SK-N-SH treated with all-trans-retinoic acid at 6 μM for 48 hours (cell line): Measurements from ENCODE around the gene LHFPL3.
"Not testable (repeated sequence)": the region's sequence is repeated elsewhere in the genome, so short reads cannot be mapped to it uniquely, and the experiment has no call there.

Source experiments
- ATAC-seq: fragments of 200-7000 bp; cut with Tn5 transposase; 3 replicates; pipeline ENCODE4 v1.9.1; 2020; ENCODE audit warnings: mild to moderate bottlenecking, moderate library complexity
- ARNTL ChIP-seq: fragments of 450-650 bp; formaldehyde crosslinking; IDR thresholded peaks from 2 replicates; pipeline ENCODE4 v1.5.0; 2020; ENCODE audit warnings: low read depth, mild to moderate bottlenecking, moderate library complexity, borderline replicate concordance
- BACH2 ChIP-seq: fragments of 250-450 bp; sonication (Bioruptor Pico); IDR thresholded peaks from 2 replicates; pipeline ENCODE4 v1.9.0; 2021; ENCODE audit warnings: mild to moderate bottlenecking, borderline replicate concordance
- CREB5 ChIP-seq: fragments of 250-450 bp; sonication (Bioruptor Pico); IDR thresholded peaks from 2 replicates; pipeline ENCODE4 v1.5.1; 2020; ENCODE audit warnings: low read depth, mild to moderate bottlenecking, moderate library complexity
- CSDC2 ChIP-seq: fragments of 250-450 bp; sonication (Bioruptor Pico); IDR thresholded peaks from 2 replicates; pipeline ENCODE4 v1.5.0; 2020; ENCODE audit warnings: mild to moderate bottlenecking, moderate library complexity
- CSRNP3 ChIP-seq: fragments of 250-450 bp; sonication (Bioruptor Pico); IDR thresholded peaks from 2 replicates; pipeline ENCODE4 v1.5.1; 2021; ENCODE audit warnings: mild to moderate bottlenecking, moderate library complexity
- ESRRG ChIP-seq: fragments of 250-450 bp; sonication (Bioruptor Pico); IDR thresholded peaks from 2 replicates; pipeline ENCODE4 v1.6.1; 2021; ENCODE audit warnings: mild to moderate bottlenecking
- ISL1 ChIP-seq: fragments of 250-450 bp; sonication (Bioruptor Pico); IDR thresholded peaks from 2 replicates; pipeline ENCODE4 v2.1.2; 2022; ENCODE audit warnings: mild to moderate bottlenecking, moderate library complexity
- PATZ1 ChIP-seq: fragments of 250-450 bp; sonication (Bioruptor Pico); IDR thresholded peaks from 2 replicates; pipeline ENCODE4 v1.8.0; 2020; ENCODE audit warnings: mild to moderate bottlenecking, moderate library complexity, borderline replicate concordance
- POU6F1 ChIP-seq: fragments of 250-450 bp; sonication (Bioruptor Pico); IDR thresholded peaks from 2 replicates; pipeline ENCODE4 v1.8.0; 2021; ENCODE audit warnings: low read depth, mild to moderate bottlenecking, moderate library complexity, borderline replicate concordance
- PPARA ChIP-seq: fragments of 250-450 bp; sonication (Bioruptor Pico); IDR thresholded peaks from 2 replicates; pipeline ENCODE4 v1.5.0; 2020; ENCODE audit warnings: mild to moderate bottlenecking, borderline replicate concordance
- RARB ChIP-seq: fragments of 250-450 bp; sonication (Bioruptor Pico); IDR thresholded peaks from 2 replicates; pipeline ENCODE4 v1.8.0; 2021; ENCODE audit warnings: mild to moderate bottlenecking, moderate library complexity
- SNAI2 ChIP-seq: fragments of 250-450 bp; sonication (Bioruptor Pico); IDR thresholded peaks from 2 replicates; pipeline ENCODE4 v1.5.0; 2020; ENCODE audit warnings: mild to moderate bottlenecking, moderate library complexity
- TCF4 ChIP-seq: fragments of 250-450 bp; sonication (Bioruptor Pico); IDR thresholded peaks from 2 replicates; pipeline ENCODE4 v1.8.0; 2021; ENCODE audit warnings: mild to moderate bottlenecking, moderate library complexity, borderline replicate concordance
- TOX ChIP-seq: fragments of 250-450 bp; sonication (Bioruptor Pico); IDR thresholded peaks from 2 replicates; pipeline ENCODE4 v1.8.0; 2021; ENCODE audit warnings: mild to moderate bottlenecking, moderate library complexity, borderline replicate concordance
- TSHZ2 ChIP-seq: fragments of 250-450 bp; sonication (Bioruptor Pico); IDR thresholded peaks from 2 replicates; pipeline ENCODE4 v1.5.0; 2020; ENCODE audit warnings: mild to moderate bottlenecking, moderate library complexity
- ZC3H10 ChIP-seq: fragments of 250-450 bp; sonication (Bioruptor Pico); IDR thresholded peaks from 2 replicates; pipeline ENCODE4 v1.5.1; 2021; ENCODE audit warnings: mild to moderate bottlenecking, moderate library complexity
- ZFP30 ChIP-seq: fragments of 450-650 bp; formaldehyde crosslinking; IDR thresholded peaks from 2 replicates; pipeline ENCODE4 v1.5.0; 2022; ENCODE audit warnings: mild to moderate bottlenecking, moderate library complexity
- ZNF565 ChIP-seq: fragments of 450-650 bp; formaldehyde crosslinking; conservative IDR thresholded peaks from 2 replicates; pipeline ENCODE4 v1.5.0; 2020; ENCODE audit warnings: low read depth, mild to moderate bottlenecking, moderate library complexity
- ZNF70 ChIP-seq: fragments of 450-650 bp; formaldehyde crosslinking; IDR thresholded peaks from 2 replicates; pipeline ENCODE4 v1.5.0; 2020; ENCODE audit warnings: mild to moderate bottlenecking, moderate library complexity
- ZNF8 ChIP-seq: fragments of 450-650 bp; formaldehyde crosslinking; IDR thresholded peaks from 2 replicates; pipeline ENCODE4 v1.5.0; 2020; ENCODE audit warnings: mild to moderate bottlenecking, moderate library complexity

LHFPL3 gene

GRCh38 chr7:104934665-104935064 lies 606.3 kb downstream of the LHFPL3 start:
- TF ChIP-seq PPARA (CRISPR knock-in tag) = no peak
- no peak for TF ChIP-seq ZFP30 (CRISPR knock-in tag)
- ATAC-seq = no peak

GRCh38 chr7:104935276-104935675 lies 606.9 kb downstream of the LHFPL3 start:
- no peak for TF ChIP-seq RARB
- no peak for TF ChIP-seq POU6F1 (CRISPR knock-in tag)
- no peak for TF ChIP-seq CSRNP3
- TF ChIP-seq TOX = no peak
- ATAC-seq = no peak

GRCh38 chr7:104936546-104936945 lies 608.1 kb downstream of the LHFPL3 start:
- TF ChIP-seq ZNF565 (CRISPR knock-in tag) (no peak), ZFP30 (CRISPR knock-in tag) (no peak), SNAI2 (CRISPR knock-in tag) (no peak), ISL1 (CRISPR knock-in tag) (no peak), ZNF8 (CRISPR knock-in tag) (no peak), ZNF70 (CRISPR knock-in tag) (no peak), ARNTL (CRISPR knock-in tag) (no peak), CSDC2 (no peak), PPARA (CRISPR knock-in tag) (no peak), ZC3H10 (CRISPR knock-in tag) (no peak), BACH2 (CRISPR knock-in tag) (no peak), RARB (no peak), CSRNP3 (no peak), TSHZ2 (no peak), TOX (no peak), TCF4 (no peak), CREB5 (CRISPR knock-in tag) (no peak)
- ATAC-seq = no peak

GRCh38 chr7:104937489-104937888 lies 609.1 kb downstream of the LHFPL3 start:
- TF ChIP-seq ZNF8 (CRISPR knock-in tag) = peak; percentile 89
- not testable (repeated sequence) for ATAC-seq

- no peak; the same call in 2 of the 3 replicates for ATAC-seq
- no peak for TF ChIP-seq PATZ1 (CRISPR knock-in tag)
- TF ChIP-seq ISL1 (CRISPR knock-in tag) = no peak
- no peak for TF ChIP-seq CSDC2
- TF ChIP-seq ZNF565 (CRISPR knock-in tag) = no peak
- no peak for TF ChIP-seq ESRRG (CRISPR knock-in tag)
- TF ChIP-seq TOX = no peak
These were observed 610.5 kb downstream of the LHFPL3 start for GRCh38 chr7:104938741-104939390.
